HG03354 (cell line): ENCODE measurements around the gene LDHB.
"Not testable (repeated sequence)": the region's sequence is repeated elsewhere in the genome, so short reads cannot be mapped to it uniquely, and the experiment has no call there.

Source experiments
- ATAC-seq: cut with Tn5 transposase; IDR thresholded peaks from one replicate; pipeline ENCODE4 v1.9.1; 2021; ENCODE audit warnings: mild to moderate bottlenecking; ENCODE audit not compliant: unreplicated experiment, poor library complexity, severe bottlenecking

Gene LDHB

GRCh38 chr12:21662122-21662792 is 4.6 kb upstream of the LDHB start:
- ATAC-seq = no peak

- not testable (repeated sequence) for ATAC-seq
Observed at GRCh38 chr12:21661396-21662093, 3.9 kb upstream of the LDHB start.

- no peak for ATAC-seq
Observed at GRCh38 chr12:21659383-21659782, 1.7 kb upstream of the LDHB start.

GRCh38 chr12:21656905-21657325 is 727 bp downstream of the LDHB start:
- ATAC-seq = peak; percentile 35

- no peak for ATAC-seq
Observed at GRCh38 chr12:21655591-21655990, 2.1 kb downstream of the LDHB start.

- no peak for ATAC-seq
Observed at GRCh38 chr12:21651821-21652220, 5.8 kb downstream of the LDHB start.

- no peak for ATAC-seq
Observed at GRCh38 chr12:21650997-21651396, 6.6 kb downstream of the LDHB start.

GRCh38 chr12:21649034-21649433 is 8.6 kb downstream of the LDHB start:
- no peak for ATAC-seq

GRCh38 chr12:21648378-21648777 is 9.3 kb downstream of the LDHB start:
- no peak for ATAC-seq

- no peak for ATAC-seq
Observed at GRCh38 chr12:21647179-21647578, 10.5 kb downstream of the LDHB start.

GRCh38 chr12:21645041-21645500 is 12.6 kb downstream of the LDHB start:
- ATAC-seq = not testable (repeated sequence)

- no peak for ATAC-seq
Observed at GRCh38 chr12:21644516-21644915, 13.1 kb downstream of the LDHB start.

- no peak for ATAC-seq
Observed at GRCh38 chr12:21643758-21644157, 13.9 kb downstream of the LDHB start.

- ATAC-seq = no peak
Observed at GRCh38 chr12:21642707-21643389, 14.8 kb downstream of the LDHB start.

- ATAC-seq = no peak
Observed at GRCh38 chr12:21638054-21638891, 19.4 kb downstream of the LDHB start.

- ATAC-seq = no peak
Observed at GRCh38 chr12:21634245-21634644, 23.4 kb downstream of the LDHB start.

GRCh38 chr12:21631367-21631766 is 26.3 kb downstream of the LDHB start:
- ATAC-seq = no peak

GRCh38 chr12:21627924-21628323 is 29.7 kb downstream of the LDHB start:
- ATAC-seq = no peak

- ATAC-seq = no peak
Observed at GRCh38 chr12:21618566-21618965, 39.1 kb downstream of the LDHB start.

GRCh38 chr12:21617030-21617429 is 40.6 kb downstream of the LDHB start:
- ATAC-seq = no peak
